AG04450 (cell line): ENCODE data around the gene CDR2. TPM values are rescaled to one million over a fixed set of nuclear protein-coding genes. Genes with fewer than 3 reads are reported as not detected.

Experiments used
- CTCF ChIA-PET: fragments of 300-600, 350-600 bp; formaldehyde crosslinking; extraction: SDS; loops from one replicate; lab custom pipeline; 2022; ENCODE audit warnings: antibody characterized with exemption, inconsistent platforms; lab: Charles Lee
- POLR2A ChIA-PET: fragments of 350-600 bp; formaldehyde crosslinking; extraction: SDS; loops from one replicate; lab custom pipeline; 2021; ENCODE audit warnings: antibody characterized with exemption, inconsistent platforms; lab: Yijun Ruan, JAX
- DNase-seq: peaks from one replicate; pipeline ENCODE4 v3.0.0-alpha.2; 2011; ENCODE audit warnings: low read depth, low spot score
- H3K27ac ChIP-seq: one replicate; pipeline ENCODE4 v1.5.1; 2012; ENCODE audit warnings: low read depth, low read length, control low read depth
- H3K27me3 ChIP-seq: one replicate; pipeline ENCODE4 v1.6.0; 2012; ENCODE audit warnings: low read length; ENCODE audit not compliant: control insufficient read depth, insufficient read depth
- H3K4me3 ChIP-seq: 2 replicates; pipeline ENCODE4 v1.5.1; 2011; ENCODE audit warnings: mild to moderate bottlenecking, low read depth, low read length, control low read depth
- H3K9me3 ChIP-seq: 2 replicates; pipeline ENCODE4 v1.5.1; 2012; ENCODE audit warnings: low read length; ENCODE audit not compliant: control insufficient read depth, insufficient read depth
- CTCF ChIP-seq: IDR thresholded peaks from 2 replicates; pipeline ENCODE4 v1.5.1; 2011; ENCODE audit warnings: low read depth, low read length, control low read depth, inconsistent platforms
- polyA plus RNA-seq: library from polyadenylated mRNA; depleted of rRNA; stranded (reverse); fragments of >200 nt; gene quantifications from 2 replicates; pipeline ENCODE4 v1.2.3, GENCODE V29; 2011

Gene CDR2
- polyA plus RNA-seq, 1 experiment = 138 TPM

- Histone ChIP-seq H3K9me3 (no peaks in the 10 kb centered on the region), H3K27ac (no peak overlapping the region), H3K4me3 (no peak overlapping the region), H3K27me3 (no peaks in the 10 kb centered on the region)
- CTCF ChIA-PET = no interaction called here
- no peak for TF ChIP-seq CTCF
- DNase-seq = no peak
- POLR2A ChIA-PET = interaction anchor here (1.2 to 1.3 kb wide), 2 partner anchors 27 to 35 kb away, joined by 3 to 4 read pairs; no protein-coding TSS in a partner anchor
Observed at GRCh38 chr16:22402191-22402590, 27.8 kb upstream of the CDR2 start.

- POLR2A ChIA-PET = no interaction called here
- CTCF ChIA-PET = no interaction called here
- no peak for TF ChIP-seq CTCF
- no peak overlapping the region for H3K27ac ChIP-seq
- H3K9me3 ChIP-seq = no peaks in the 10 kb centered on the region
- H3K27me3 ChIP-seq = no peaks in the 10 kb centered on the region
- no peak overlapping the region for H3K4me3 ChIP-seq
- DNase-seq = no peak
Observed at GRCh38 chr16:22400900-22401299, 26.5 kb upstream of the CDR2 start.

GRCh38 chr16:22397931-22398330 lies 23.5 kb upstream of the CDR2 start:
- no peak for TF ChIP-seq CTCF
- Histone ChIP-seq H3K27ac (no peak overlapping the region), H3K9me3 (no peaks in the 10 kb centered on the region), H3K4me3 (no peak overlapping the region), H3K27me3 (no peaks in the 10 kb centered on the region)
- DNase-seq = no peak
- POLR2A ChIA-PET = interaction anchor here (0.7 to 3.1 kb wide), 7 partner anchors 10 to 45 kb away, joined by 3 to 43 read pairs (median 12); partner anchors contain the start of gene CDR2
- CTCF ChIA-PET = interaction anchor here (0.6 to 1.4 kb wide), 2 partner anchors 24 to 28 kb away, joined by 3 to 5 read pairs; no protein-coding TSS in a partner anchor

- peak; percentile 95 for DNase-seq
- no peaks in the 10 kb centered on the region for H3K9me3 ChIP-seq
- POLR2A ChIA-PET = interaction anchor here (0.6 to 3.1 kb wide), 7 partner anchors 10 to 44 kb away, joined by 3 to 43 read pairs (median 12); partner anchors contain the start of gene CDR2
- H3K4me3 ChIP-seq = no peak overlapping the region
- no peak for TF ChIP-seq CTCF
- CTCF ChIA-PET = interaction anchor here (1.4 kb wide), 1 partner anchor 27 kb away, joined by 5 read pairs; no protein-coding TSS in a partner anchor
- no peaks in the 10 kb centered on the region for H3K27me3 ChIP-seq
- peak overlapping the region; percentile 57 for H3K27ac ChIP-seq
Observed at GRCh38 chr16:22397464-22397863, 23.0 kb upstream of the CDR2 start.

- Histone ChIP-seq H3K27me3 (no peaks in the 10 kb centered on the region), H3K27ac (no peak overlapping the region), H3K9me3 (no peaks in the 10 kb centered on the region), H3K4me3 (no peak overlapping the region)
- CTCF ChIA-PET = interaction anchor here (0.6 kb wide), 1 partner anchor 192 kb away, joined by 3 read pairs; no protein-coding TSS in a partner anchor
- POLR2A ChIA-PET = no interaction called here
- no peak for TF ChIP-seq CTCF
- DNase-seq = no peak
Observed at GRCh38 chr16:22395960-22396359, 21.5 kb upstream of the CDR2 start.
